DMS 273 (cell line): ENCODE results near the gene UGT1A8.

Source experiments
- DNase-seq: peaks from one replicate; lab custom pipeline; 2025; ENCODE audit not compliant: unreplicated experiment; lab: John Stamatoyannopoulos, UW

Gene UGT1A8

GRCh38 chr2:233760043-233760442 is 142.6 kb downstream of the UGT1A8 start, which contains the start of gene UGT1A1:
UGT1A1 (plus strand) TSS chr2:233760270; CDS start chr2:233760288, 18 bp downstream.
- no peak for DNase-seq

- no peak for DNase-seq
Measured at GRCh38 chr2:233761040-233761769, 143.8 kb downstream of the UGT1A8 start.

GRCh38 chr2:233764264-233764663 is 146.8 kb downstream of the UGT1A8 start:
- no peak for DNase-seq

GRCh38 chr2:233764761-233765160 is 147.3 kb downstream of the UGT1A8 start:
- DNase-seq, result no peak

- no peak for DNase-seq
Measured at GRCh38 chr2:233766416-233766815, 149.0 kb downstream of the UGT1A8 start.

GRCh38 chr2:233768076-233768475 is 150.6 kb downstream of the UGT1A8 start:
- DNase-seq, result no peak

- DNase-seq, result no peak
Measured at GRCh38 chr2:233769260-233769659, 151.8 kb downstream of the UGT1A8 start.

- no peak for DNase-seq
Measured at GRCh38 chr2:233772153-233772552, 154.7 kb downstream of the UGT1A8 start.

GRCh38 chr2:233772583-233772982 is 155.2 kb downstream of the UGT1A8 start:
- no peak for DNase-seq

- DNase-seq, result no peak
Measured at GRCh38 chr2:233773854-233774253, 156.4 kb downstream of the UGT1A8 start.

GRCh38 chr2:233775414-233775813 is 158.0 kb downstream of the UGT1A8 start:
- DNase-seq, result no peak

- DNase-seq, result no peak
Measured at GRCh38 chr2:233778030-233778429, 160.6 kb downstream of the UGT1A8 start, which contains the start of gene MROH2A. MROH2A (plus strand) TSS chr2:233778330; CDS start chr2:233779359, 1,029 bp downstream.

- no peak for DNase-seq
Measured at GRCh38 chr2:233779722-233780121, 162.3 kb downstream of the UGT1A8 start.

- DNase-seq, result no peak
Measured at GRCh38 chr2:233780771-233781170, 163.3 kb downstream of the UGT1A8 start.

- DNase-seq, result no peak
Measured at GRCh38 chr2:233789554-233789953, 172.1 kb downstream of the UGT1A8 start.

- DNase-seq, result no peak
Measured at GRCh38 chr2:233791151-233791882, 173.9 kb downstream of the UGT1A8 start.

GRCh38 chr2:233791883-233792329 is 174.5 kb downstream of the UGT1A8 start:
- no peak for DNase-seq

GRCh38 chr2:233792720-233793119 is 175.3 kb downstream of the UGT1A8 start:
- no peak for DNase-seq

GRCh38 chr2:233793465-233794127 is 176.2 kb downstream of the UGT1A8 start:
- no peak for DNase-seq

GRCh38 chr2:233794128-233794658 is 176.8 kb downstream of the UGT1A8 start:
- DNase-seq, result no peak

- DNase-seq, result no peak
Measured at GRCh38 chr2:233795735-233796171, 178.3 kb downstream of the UGT1A8 start.
